K562 (cell line): ENCODE data around the gene EPX. TPM values are rescaled to one million over a fixed set of nuclear protein-coding genes. Genes with fewer than 3 reads are reported as not detected.

Source experiments
- ASH1L ChIP-seq: fragments of 450-650 bp; IDR thresholded peaks from 2 replicates; pipeline ENCODE4 v1.6.1; 2018; ENCODE audit warnings: borderline replicate concordance, mild to moderate bottlenecking, low read depth; ENCODE audit not compliant: partially characterized antibody
- CXXC5 ChIP-seq: fragments of 250-450 bp; sonication (Bioruptor Pico); IDR thresholded peaks from 2 replicates; pipeline ENCODE4 v1.8.0; 2022; ENCODE audit warnings: inconsistent platforms, mild to moderate bottlenecking, moderate library complexity
- FOXJ3 ChIP-seq: sonication (generic); formaldehyde crosslinking; IDR thresholded peaks from 2 replicates; pipeline ENCODE4 v1.4.0; 2020; ENCODE audit warnings: mild to moderate bottlenecking, missing genetic modification reagents
- HNRNPUL1 ChIP-seq: fragments of 200-400 bp; formaldehyde crosslinking; IDR thresholded peaks from 2 replicates; pipeline ENCODE4 v1.6.1; 2017; ENCODE audit warnings: low read length
- JUND ChIP-seq, 2 experiments: IDR thresholded peaks; 2 replicates in 1 of 2; 3 replicates in 1 of 2; pipeline ENCODE4 v1.6.1; 2011; ENCODE audit warnings: borderline replicate concordance in 2 of 2, low read depth in 2 of 2, low read length in 2 of 2, improper control_type of control experiment in 1 of 2, missing biosample characterization in 1 of 2, missing genetic modification characterization in 1 of 2, missing genetic modification reagents in 1 of 2
- MAFF ChIP-seq: IDR thresholded peaks from 2 replicates; pipeline ENCODE4 v1.6.1; 2012; ENCODE audit warnings: low read length, improper control_type of control experiment
- MEIS2 ChIP-seq: fragments of 450-650 bp; IDR thresholded peaks from 2 replicates; pipeline ENCODE4 v1.6.1; 2014; ENCODE audit warnings: mild to moderate bottlenecking; ENCODE audit not compliant: partially characterized antibody
- RBM25 ChIP-seq: fragments of 200-400 bp; formaldehyde crosslinking; IDR thresholded peaks from 2 replicates; pipeline ENCODE4 v1.6.1; 2018; ENCODE audit warnings: low read length, low read depth, moderate library complexity; ENCODE audit not compliant: severe bottlenecking
- RFX7 ChIP-seq: fragments of 250-450 bp; sonication (Bioruptor Pico); IDR thresholded peaks from 2 replicates; pipeline ENCODE4 v1.5.1; 2021; ENCODE audit warnings: mild to moderate bottlenecking
- SIN3A ChIP-seq, 2 experiments: fragments of 150-350 bp in 1 of 2; IDR thresholded peaks; 2 replicates each; pipeline ENCODE4 v1.6.1; 2011 to 2016; ENCODE audit warnings: borderline replicate concordance in 2 of 2, low read depth in 2 of 2, low read length in 2 of 2, mild to moderate bottlenecking in 2 of 2, moderate library complexity in 2 of 2; ENCODE audit not compliant: control insufficient read depth in 1 of 2
- SMAD2 ChIP-seq: fragments of 150-350 bp; IDR thresholded peaks from 2 replicates; pipeline ENCODE4 v1.6.1; 2014; ENCODE audit warnings: low read depth, mild to moderate bottlenecking, low read length
- SREBF2 ChIP-seq: sonication (generic); formaldehyde crosslinking; IDR thresholded peaks from 2 replicates; pipeline ENCODE4 v1.4.0; 2020; ENCODE audit warnings: mild to moderate bottlenecking, missing genetic modification reagents
- STAT5A ChIP-seq: IDR thresholded peaks from 2 replicates; pipeline ENCODE4 v1.6.1; 2012; ENCODE audit warnings: low read length, inconsistent platforms, borderline replicate concordance
- YBX1 ChIP-seq: fragments of 450-650 bp; IDR thresholded peaks from 2 replicates; pipeline ENCODE4 v1.7.1; 2016; ENCODE audit warnings: mild to moderate bottlenecking
- ZBED1 ChIP-seq: IDR thresholded peaks from 2 replicates; pipeline ENCODE4 v1.6.1; 2014
- ZNF316 ChIP-seq: fragments of 450-650 bp; IDR thresholded peaks from 2 replicates; pipeline ENCODE4 v1.6.1; 2016
- ZNF696 ChIP-seq: fragments of 250-450 bp; sonication (Bioruptor Pico); conservative IDR thresholded peaks from 2 replicates; pipeline ENCODE4 v1.4.0; 2020; ENCODE audit warnings: mild to moderate bottlenecking, moderate library complexity
- ZNF780A ChIP-seq: fragments of 250-450 bp; sonication (Bioruptor Pico); IDR thresholded peaks from 2 replicates; pipeline ENCODE4 v1.5.0; 2021; ENCODE audit warnings: mild to moderate bottlenecking
- polyA plus RNA-seq, 8 experiments: library from polyadenylated mRNA; depleted of rRNA in 4 of 8; stranded (reverse) in 5 of 8; unstranded in 3 of 8; fragments of >200 nt; fragmentation: Nextera tagmentation in 2 of 8; fragmentation: Illumina TruSeq in 1 of 8; extraction: Ambion mirVana in 2 of 8; extraction: Trizol in 1 of 8; gene quantifications; 2 replicates each; pipeline versions ENCODE4 v1.2.1 to v1.2.3, GENCODE V29; 2011 to 2014; ENCODE audit warnings: inconsistent platforms in 1 of 8, missing spikeins in 1 of 8
- total RNA-seq, 7 experiments: library from RNA; depleted of rRNA in 6 of 7; stranded (reverse); fragments of >200 nt in 6 of 7; fragmentation: Illumina TruSeq in 2 of 7; extraction: Trizol in 2 of 7; gene quantifications; 2 replicates each; pipeline versions ENCODE4 v1.2.1 to v1.2.3, GENCODE V29; 2011 to 2021; ENCODE audit warnings: low replicate concordance in 1 of 7
- TF ChIP-seq, protein P1 (sequence below): sonication (generic); formaldehyde crosslinking; IDR thresholded peaks from 2 replicates; pipeline ENCODE4 v1.8.1; 2023; ENCODE audit warnings: mild to moderate bottlenecking, missing genetic modification reagents
- TF ChIP-seq, protein P2 (sequence below): fragments of 250-450 bp; sonication (Bioruptor Pico); IDR thresholded peaks from 2 replicates; pipeline ENCODE4 v1.5.0; 2021
- TF ChIP-seq, protein P3 (sequence below): fragments of 250-450 bp; sonication (Bioruptor Pico); IDR thresholded peaks from 2 replicates; pipeline ENCODE4 v1.6.1; 2021; ENCODE audit warnings: mild to moderate bottlenecking
- TF ChIP-seq, protein P4 (sequence below): fragments of 450-650 bp; formaldehyde crosslinking; IDR thresholded peaks from 2 replicates; pipeline ENCODE4 v1.4.0; 2020; ENCODE audit warnings: mild to moderate bottlenecking, moderate library complexity
- TF ChIP-seq, protein P5 (sequence below): fragments of 450-650 bp; IDR thresholded peaks from one replicate; pipeline ENCODE4 v1.6.1; 2018; ENCODE audit warnings: mild to moderate bottlenecking, moderate library complexity; ENCODE audit not compliant: partially characterized antibody

Gene EPX
- total and polyA plus RNA-seq, 9 of the 15 experiments (the other 6 are each of a cell fraction or from before 2014, with no cell fraction given) = 0.07 to 0.33 (median 0.19) TPM; not detected in 3

DNA sequence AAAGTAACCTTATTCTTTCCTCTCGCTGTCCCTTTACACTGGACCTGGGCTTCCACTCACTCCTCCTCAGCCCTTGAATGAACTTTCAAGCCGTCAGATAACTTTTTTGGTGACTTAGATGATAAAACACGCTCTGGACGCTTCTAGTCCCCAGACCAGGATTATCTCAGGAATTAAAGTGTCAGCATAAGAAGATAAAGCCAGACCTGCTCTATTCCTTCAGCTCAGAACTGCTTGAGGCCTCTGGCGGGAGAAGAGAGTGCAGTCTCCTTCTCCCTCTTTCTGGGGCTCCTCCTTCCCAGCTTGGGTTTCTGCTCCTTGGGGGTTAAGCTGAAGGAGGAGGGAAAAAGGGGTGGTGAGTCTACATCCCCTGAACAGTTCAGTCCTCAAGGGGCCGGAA is 52.4 kb downstream of the EPX start (continued):
- TF ChIP-seq, protein P1, sequence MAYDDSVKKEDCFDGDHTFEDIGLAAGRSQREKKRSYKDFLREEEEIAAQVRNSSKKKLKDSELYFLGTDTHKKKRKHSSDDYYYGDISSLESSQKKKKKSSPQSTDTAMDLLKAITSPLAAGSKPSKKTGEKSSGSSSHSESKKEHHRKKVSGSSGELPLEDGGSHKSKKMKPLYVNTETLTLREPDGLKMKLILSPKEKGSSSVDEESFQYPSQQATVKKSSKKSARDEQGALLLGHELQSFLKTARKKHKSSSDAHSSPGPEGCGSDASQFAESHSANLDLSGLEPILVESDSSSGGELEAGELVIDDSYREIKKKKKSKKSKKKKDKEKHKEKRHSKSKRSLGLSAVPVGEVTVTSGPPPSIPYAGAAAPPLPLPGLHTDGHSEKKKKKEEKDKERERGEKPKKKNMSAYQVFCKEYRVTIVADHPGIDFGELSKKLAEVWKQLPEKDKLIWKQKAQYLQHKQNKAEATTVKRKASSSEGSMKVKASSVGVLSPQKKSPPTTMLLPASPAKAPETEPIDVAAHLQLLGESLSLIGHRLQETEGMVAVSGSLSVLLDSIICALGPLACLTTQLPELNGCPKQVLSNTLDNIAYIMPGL (CRISPR knock-in tag) = no peak
- TF ChIP-seq STAT5A = no peak
- TF ChIP-seq, protein P2, sequence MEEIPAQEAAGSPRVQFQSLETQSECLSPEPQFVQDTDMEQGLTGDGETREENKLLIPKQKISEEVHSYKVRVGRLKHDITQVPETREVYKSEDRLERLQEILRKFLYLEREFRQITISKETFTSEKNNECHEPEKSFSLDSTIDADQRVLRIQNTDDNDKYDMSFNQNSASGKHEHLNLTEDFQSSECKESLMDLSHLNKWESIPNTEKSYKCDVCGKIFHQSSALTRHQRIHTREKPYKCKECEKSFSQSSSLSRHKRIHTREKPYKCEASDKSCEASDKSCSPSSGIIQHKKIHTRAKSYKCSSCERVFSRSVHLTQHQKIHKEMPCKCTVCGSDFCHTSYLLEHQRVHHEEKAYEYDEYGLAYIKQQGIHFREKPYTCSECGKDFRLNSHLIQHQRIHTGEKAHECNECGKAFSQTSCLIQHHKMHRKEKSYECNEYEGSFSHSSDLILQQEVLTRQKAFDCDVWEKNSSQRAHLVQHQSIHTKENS = no peak
- TF ChIP-seq, protein P3, sequence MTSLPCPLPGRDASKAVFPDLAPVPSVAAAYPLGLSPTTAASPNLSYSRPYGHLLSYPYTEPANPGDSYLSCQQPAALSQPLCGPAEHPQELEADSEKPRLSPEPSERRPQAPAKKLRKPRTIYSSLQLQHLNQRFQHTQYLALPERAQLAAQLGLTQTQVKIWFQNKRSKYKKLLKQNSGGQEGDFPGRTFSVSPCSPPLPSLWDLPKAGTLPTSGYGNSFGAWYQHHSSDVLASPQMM (CRISPR knock-in tag) = no peak
- no peak for TF ChIP-seq CXXC5 (CRISPR knock-in tag)
- no peak for TF ChIP-seq ASH1L
- no peak for TF ChIP-seq HNRNPUL1
- TF ChIP-seq, protein P4, sequence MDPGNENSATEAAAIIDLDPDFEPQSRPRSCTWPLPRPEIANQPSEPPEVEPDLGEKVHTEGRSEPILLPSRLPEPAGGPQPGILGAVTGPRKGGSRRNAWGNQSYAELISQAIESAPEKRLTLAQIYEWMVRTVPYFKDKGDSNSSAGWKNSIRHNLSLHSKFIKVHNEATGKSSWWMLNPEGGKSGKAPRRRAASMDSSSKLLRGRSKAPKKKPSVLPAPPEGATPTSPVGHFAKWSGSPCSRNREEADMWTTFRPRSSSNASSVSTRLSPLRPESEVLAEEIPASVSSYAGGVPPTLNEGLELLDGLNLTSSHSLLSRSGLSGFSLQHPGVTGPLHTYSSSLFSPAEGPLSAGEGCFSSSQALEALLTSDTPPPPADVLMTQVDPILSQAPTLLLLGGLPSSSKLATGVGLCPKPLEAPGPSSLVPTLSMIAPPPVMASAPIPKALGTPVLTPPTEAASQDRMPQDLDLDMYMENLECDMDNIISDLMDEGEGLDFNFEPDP (CRISPR knock-in tag) = no peak
- TF ChIP-seq FOXJ3 (CRISPR knock-in tag) = no peak
- TF ChIP-seq ZNF780A (CRISPR knock-in tag) = no peak
- TF ChIP-seq ZBED1 = no peak
- TF ChIP-seq SMAD2 = no peak
- no peak for TF ChIP-seq RFX7
- no peak for TF ChIP-seq RBM25
- no peak; the same call in 1 of the 2 replicates for TF ChIP-seq MAFF
- no peak for TF ChIP-seq SIN3A (IDR thresholded peaks at IDR 0.05; ENCODE audit: borderline replicate concordance in 2 of 2, control insufficient read depth in 1 of 2, low read depth in 2 of 2, low read length in 2 of 2)
- no peak for TF ChIP-seq YBX1
- peak; percentile 50 for TF ChIP-seq ZNF316
- TF ChIP-seq, protein P5, sequence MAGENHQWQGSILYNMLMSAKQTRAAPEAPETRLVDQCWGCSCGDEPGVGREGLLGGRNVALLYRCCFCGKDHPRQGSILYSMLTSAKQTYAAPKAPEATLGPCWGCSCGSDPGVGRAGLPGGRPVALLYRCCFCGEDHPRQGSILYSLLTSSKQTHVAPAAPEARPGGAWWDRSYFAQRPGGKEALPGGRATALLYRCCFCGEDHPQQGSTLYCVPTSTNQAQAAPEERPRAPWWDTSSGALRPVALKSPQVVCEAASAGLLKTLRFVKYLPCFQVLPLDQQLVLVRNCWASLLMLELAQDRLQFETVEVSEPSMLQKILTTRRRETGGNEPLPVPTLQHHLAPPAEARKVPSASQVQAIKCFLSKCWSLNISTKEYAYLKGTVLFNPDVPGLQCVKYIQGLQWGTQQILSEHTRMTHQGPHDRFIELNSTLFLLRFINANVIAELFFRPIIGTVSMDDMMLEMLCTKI = no peak
- peak; percentile 14 for TF ChIP-seq MEIS2
- TF ChIP-seq ZNF696 (CRISPR knock-in tag) = no peak
- TF ChIP-seq JUND (IDR thresholded peaks at IDR 0.05; ENCODE audit: borderline replicate concordance, low read depth, low read length) = peak; percentile 16; the same call in 1 of the 2 replicates
- TF ChIP-seq JUND (tag; IDR thresholded peaks at IDR 0.05; ENCODE audit: borderline replicate concordance, low read depth, low read length) = no peak; the same call in 2 of the 3 replicates
- no peak for TF ChIP-seq SREBF2 (CRISPR knock-in tag)
